ENCODE results near the gene NKX3-2. TPM values are rescaled to one million over a fixed set of nuclear protein-coding genes. Genes with fewer than 3 reads are reported as not detected.

NKX3-2 gene
- total and polyA plus RNA-seq, 10 of the 15 experiments (the other 5 are each of a cell fraction or from before 2014, with no cell fraction given), result not detected

DNA sequence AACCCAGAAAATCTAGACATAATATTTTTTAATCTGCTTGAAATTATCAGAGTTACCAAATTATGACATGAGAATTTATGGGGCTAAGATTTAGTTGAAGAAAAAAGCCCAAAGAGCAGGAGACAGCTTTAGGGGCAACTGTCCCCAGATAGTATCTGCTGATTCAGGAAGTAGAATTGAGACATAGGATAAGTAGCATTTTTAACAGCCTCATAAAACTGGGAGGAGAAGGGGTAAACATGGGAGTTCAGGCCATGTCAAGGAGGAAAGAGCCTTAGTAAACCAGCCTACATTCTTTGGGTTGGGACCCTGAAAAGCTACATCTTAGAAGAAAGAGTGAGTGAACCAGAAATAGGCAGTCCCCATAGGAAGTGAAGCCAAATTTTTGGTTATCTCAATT is 50.5 kb downstream of the NKX3-2 start:
- Histone ChIP-seq H4K20me1 (ENCODE audit: control insufficient read depth, insufficient read depth) (no peaks in the 10 kb centered on the region), H3K36me3 (ENCODE audit: control insufficient read depth in 2 of 2, insufficient read depth in 2 of 2, low read length in 1 of 2) (no peaks in the 10 kb centered on the region), H3K27me3 (replicated peaks in 1 of 2; ENCODE audit: control insufficient read depth in 2 of 2, insufficient read depth in 2 of 2, low read length in 1 of 2) (no peaks in the 10 kb centered on the region), H3K4me2 (ENCODE audit: control insufficient read depth, insufficient read depth) (no peak overlapping the region), H3K79me2 (ENCODE audit: control insufficient read depth, insufficient read depth, low read length) (no peaks in the 10 kb centered on the region), H3K4me3 (no peak overlapping the region), H3K27ac (ENCODE audit: control insufficient read depth, insufficient read depth) (no peak overlapping the region), H3K9ac (ENCODE audit: control insufficient read depth, insufficient read depth, low read length) (no peak overlapping the region), H2AFZ (ENCODE audit: control insufficient read depth, low read depth, low read length) (no peak overlapping the region), H3K4me1 (ENCODE audit: control insufficient read depth, insufficient read depth, low read length) (no peaks in the 10 kb centered on the region), H3K9me3 (replicated peaks; ENCODE audit: control insufficient read depth, insufficient read depth, low read length) (no peaks in the 10 kb centered on the region)
- FAIRE-seq (no peak), ATAC-seq (no peak), DNase-seq (ENCODE audit: low read depth, low spot score) (no peak)
- RAD21 ChIA-PET (ENCODE audit: unreplicated experiment), result no interaction called here
- SMC1A ChIA-PET (ENCODE audit: uncharacterized antibody, unreplicated experiment), result interaction anchor here (1.0 to 1.4 kb wide), 2 partner anchors 12 to 20 kb away, joined by 3 to 5 read pairs; no protein-coding TSS in a partner anchor
- BruUV-seq (replicated peaks), result no TSS peak
- intact Hi-C loops (cut with micrococcal nuclease; ENCODE audit: unreplicated experiment) (no loop called here), in situ Hi-C loops (cut with MboI) (no loop called here)
- CTCF ChIA-PET, result interaction anchor here (0.6 kb wide), 1 partner anchor 35 kb away, joined by 3 read pairs; no protein-coding TSS in a partner anchor
- POLR2A ChIA-PET, result no interaction called here
- TF ChIP-seq, protein P1, sequence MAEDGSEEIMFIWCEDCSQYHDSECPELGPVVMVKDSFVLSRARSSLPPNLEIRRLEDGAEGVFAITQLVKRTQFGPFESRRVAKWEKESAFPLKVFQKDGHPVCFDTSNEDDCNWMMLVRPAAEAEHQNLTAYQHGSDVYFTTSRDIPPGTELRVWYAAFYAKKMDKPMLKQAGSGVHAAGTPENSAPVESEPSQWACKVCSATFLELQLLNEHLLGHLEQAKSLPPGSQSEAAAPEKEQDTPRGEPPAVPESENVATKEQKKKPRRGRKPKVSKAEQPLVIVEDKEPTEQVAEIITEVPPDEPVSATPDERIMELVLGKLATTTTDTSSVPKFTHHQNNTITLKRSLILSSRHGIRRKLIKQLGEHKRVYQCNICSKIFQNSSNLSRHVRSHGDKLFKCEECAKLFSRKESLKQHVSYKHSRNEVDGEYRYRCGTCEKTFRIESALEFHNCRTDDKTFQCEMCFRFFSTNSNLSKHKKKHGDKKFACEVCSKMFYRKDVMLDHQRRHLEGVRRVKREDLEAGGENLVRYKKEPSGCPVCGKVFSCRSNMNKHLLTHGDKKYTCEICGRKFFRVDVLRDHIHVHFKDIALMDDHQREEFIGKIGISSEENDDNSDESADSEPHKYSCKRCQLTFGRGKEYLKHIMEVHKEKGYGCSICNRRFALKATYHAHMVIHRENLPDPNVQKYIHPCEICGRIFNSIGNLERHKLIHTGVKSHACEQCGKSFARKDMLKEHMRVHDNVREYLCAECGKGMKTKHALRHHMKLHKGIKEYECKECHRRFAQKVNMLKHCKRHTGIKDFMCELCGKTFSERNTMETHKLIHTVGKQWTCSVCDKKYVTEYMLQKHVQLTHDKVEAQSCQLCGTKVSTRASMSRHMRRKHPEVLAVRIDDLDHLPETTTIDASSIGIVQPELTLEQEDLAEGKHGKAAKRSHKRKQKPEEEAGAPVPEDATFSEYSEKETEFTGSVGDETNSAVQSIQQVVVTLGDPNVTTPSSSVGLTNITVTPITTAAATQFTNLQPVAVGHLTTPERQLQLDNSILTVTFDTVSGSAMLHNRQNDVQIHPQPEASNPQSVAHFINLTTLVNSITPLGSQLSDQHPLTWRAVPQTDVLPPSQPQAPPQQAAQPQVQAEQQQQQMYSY (CRISPR knock-in tag; IDR thresholded peaks at IDR 0.05), result no peak
- TF ChIP-seq RAD21 (IDR thresholded peaks at IDR 0.05; ENCODE audit: insufficient read depth, low read depth, low read length) (no peak), ESRRA (IDR thresholded peaks at IDR 0.05; ENCODE audit: low read length) (no peak), KLF5 (IDR thresholded peaks at IDR 0.05; ENCODE audit: partially characterized antibody) (no peak), SUPT20H (IDR thresholded peaks at IDR 0.05; ENCODE audit: borderline replicate concordance, control insufficient read depth, low read depth, low read length) (no peak), HDAC6 (IDR thresholded peaks at IDR 0.05; ENCODE audit: unreplicated experiment) (no peak), SMAD5 (IDR thresholded peaks at IDR 0.05; ENCODE audit: low read depth) (no peak), BACH1 (IDR thresholded peaks at IDR 0.05; ENCODE audit: borderline replicate concordance) (no peak), JUND (IDR thresholded peaks at IDR 0.05; ENCODE audit: low read depth, low read length) (no peak), GATAD2B (conservative IDR thresholded peaks at IDR 0.05; ENCODE audit: low read depth) (no peak), BMI1 (IDR thresholded peaks at IDR 0.05; ENCODE audit: borderline replicate concordance) (no peak)
- TF ChIP-seq, protein P2, sequence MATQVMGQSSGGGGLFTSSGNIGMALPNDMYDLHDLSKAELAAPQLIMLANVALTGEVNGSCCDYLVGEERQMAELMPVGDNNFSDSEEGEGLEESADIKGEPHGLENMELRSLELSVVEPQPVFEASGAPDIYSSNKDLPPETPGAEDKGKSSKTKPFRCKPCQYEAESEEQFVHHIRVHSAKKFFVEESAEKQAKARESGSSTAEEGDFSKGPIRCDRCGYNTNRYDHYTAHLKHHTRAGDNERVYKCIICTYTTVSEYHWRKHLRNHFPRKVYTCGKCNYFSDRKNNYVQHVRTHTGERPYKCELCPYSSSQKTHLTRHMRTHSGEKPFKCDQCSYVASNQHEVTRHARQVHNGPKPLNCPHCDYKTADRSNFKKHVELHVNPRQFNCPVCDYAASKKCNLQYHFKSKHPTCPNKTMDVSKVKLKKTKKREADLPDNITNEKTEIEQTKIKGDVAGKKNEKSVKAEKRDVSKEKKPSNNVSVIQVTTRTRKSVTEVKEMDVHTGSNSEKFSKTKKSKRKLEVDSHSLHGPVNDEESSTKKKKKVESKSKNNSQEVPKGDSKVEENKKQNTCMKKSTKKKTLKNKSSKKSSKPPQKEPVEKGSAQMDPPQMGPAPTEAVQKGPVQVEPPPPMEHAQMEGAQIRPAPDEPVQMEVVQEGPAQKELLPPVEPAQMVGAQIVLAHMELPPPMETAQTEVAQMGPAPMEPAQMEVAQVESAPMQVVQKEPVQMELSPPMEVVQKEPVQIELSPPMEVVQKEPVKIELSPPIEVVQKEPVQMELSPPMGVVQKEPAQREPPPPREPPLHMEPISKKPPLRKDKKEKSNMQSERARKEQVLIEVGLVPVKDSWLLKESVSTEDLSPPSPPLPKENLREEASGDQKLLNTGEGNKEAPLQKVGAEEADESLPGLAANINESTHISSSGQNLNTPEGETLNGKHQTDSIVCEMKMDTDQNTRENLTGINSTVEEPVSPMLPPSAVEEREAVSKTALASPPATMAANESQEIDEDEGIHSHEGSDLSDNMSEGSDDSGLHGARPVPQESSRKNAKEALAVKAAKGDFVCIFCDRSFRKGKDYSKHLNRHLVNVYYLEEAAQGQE (IDR thresholded peaks at IDR 0.05; ENCODE audit: low read depth, low read length), result no peak
- TF ChIP-seq, protein P3, sequence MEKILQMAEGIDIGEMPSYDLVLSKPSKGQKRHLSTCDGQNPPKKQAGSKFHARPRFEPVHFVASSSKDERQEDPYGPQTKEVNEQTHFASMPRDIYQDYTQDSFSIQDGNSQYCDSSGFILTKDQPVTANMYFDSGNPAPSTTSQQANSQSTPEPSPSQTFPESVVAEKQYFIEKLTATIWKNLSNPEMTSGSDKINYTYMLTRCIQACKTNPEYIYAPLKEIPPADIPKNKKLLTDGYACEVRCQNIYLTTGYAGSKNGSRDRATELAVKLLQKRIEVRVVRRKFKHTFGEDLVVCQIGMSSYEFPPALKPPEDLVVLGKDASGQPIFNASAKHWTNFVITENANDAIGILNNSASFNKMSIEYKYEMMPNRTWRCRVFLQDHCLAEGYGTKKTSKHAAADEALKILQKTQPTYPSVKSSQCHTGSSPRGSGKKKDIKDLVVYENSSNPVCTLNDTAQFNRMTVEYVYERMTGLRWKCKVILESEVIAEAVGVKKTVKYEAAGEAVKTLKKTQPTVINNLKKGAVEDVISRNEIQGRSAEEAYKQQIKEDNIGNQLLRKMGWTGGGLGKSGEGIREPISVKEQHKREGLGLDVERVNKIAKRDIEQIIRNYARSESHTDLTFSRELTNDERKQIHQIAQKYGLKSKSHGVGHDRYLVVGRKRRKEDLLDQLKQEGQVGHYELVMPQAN (conservative IDR thresholded peaks at IDR 0.05), result no peak
- TF ChIP-seq, protein P4, sequence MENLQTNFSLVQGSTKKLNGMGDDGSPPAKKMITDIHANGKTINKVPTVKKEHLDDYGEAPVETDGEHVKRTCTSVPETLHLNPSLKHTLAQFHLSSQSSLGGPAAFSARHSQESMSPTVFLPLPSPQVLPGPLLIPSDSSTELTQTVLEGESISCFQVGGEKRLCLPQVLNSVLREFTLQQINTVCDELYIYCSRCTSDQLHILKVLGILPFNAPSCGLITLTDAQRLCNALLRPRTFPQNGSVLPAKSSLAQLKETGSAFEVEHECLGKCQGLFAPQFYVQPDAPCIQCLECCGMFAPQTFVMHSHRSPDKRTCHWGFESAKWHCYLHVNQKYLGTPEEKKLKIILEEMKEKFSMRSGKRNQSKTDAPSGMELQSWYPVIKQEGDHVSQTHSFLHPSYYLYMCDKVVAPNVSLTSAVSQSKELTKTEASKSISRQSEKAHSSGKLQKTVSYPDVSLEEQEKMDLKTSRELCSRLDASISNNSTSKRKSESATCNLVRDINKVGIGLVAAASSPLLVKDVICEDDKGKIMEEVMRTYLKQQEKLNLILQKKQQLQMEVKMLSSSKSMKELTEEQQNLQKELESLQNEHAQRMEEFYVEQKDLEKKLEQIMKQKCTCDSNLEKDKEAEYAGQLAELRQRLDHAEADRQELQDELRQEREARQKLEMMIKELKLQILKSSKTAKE (IDR thresholded peaks at IDR 0.05; ENCODE audit: low read depth, poor library complexity, severe bottlenecking), result no peak
